CD4-positive, alpha-beta T cell treated with Interleukin-12 subunit alpha and Interleukin-12 subunit beta, for 1 hour (primary cell): ENCODE measurements around the gene ZNF263.
"Not testable (repeated sequence)": the region's sequence is repeated elsewhere in the genome, so short reads cannot be mapped to it uniquely, and the experiment has no call there.

Source experiments
- DNase-seq: peaks from one replicate; pipeline ENCODE4 v3.0.0-alpha.2; 2020

Gene ZNF263

DNA sequence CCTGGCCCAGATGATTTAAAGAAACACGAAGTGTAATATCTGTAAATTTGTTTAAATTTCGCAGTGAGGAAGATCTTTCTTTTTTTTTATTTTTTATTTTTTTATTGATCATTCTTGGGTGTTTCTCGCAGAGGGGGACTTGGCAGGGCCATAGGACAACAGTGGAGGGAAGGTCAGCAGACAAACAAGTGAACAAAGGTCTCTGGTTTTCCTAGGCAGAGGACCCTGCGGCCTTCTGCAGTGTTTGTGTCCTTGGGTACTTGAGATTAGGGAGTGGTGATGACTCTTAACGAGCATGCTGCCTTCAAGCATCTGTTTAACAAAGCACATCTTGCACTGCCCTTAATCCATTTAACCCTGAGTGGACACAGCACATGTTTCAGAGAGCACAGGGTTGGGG, 12.6 kb upstream of the ZNF263 start:
- not testable (repeated sequence) for DNase-seq

DNA sequence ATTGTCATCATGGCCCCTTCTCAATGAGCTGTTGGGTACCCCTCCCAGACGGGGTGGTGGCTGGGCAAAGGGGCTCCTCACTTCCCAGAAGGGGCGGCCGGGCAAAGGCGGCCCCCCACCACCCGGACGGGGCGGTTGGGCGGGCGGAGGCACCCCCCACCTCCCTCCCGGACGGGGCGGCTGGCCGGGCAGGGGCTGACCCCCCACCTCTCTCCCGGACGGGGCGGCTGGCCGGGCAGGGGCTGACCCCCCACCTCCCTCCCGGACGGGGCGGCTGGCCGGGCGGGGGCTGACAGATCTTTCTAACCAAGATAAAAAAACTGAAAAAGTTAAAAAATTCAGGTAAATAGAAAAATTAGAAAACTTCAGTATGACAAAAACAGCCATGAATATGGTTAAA, 12.0 kb upstream of the ZNF263 start:
- DNase-seq: not testable (repeated sequence)

DNA sequence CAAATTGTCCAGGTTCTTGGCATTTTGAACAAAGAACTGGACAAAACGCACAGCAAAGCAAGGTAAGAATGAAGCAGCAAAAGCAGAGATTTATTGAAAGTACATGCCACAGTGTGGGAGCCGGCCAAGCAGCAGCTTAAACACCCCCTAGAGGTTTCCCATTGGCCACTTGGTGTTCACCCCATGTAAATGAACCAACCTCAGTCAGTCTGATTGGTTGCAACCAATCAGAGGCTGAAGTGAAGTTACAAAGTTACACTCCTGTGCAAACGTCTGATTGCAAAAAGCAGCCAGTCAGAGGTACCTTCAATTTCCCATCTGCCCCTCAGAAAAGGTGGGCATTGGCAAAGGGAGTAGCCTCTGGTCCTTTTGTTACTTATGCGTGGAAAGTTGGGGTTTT, 8.8 kb upstream of the ZNF263 start:
- no peak for DNase-seq

DNA sequence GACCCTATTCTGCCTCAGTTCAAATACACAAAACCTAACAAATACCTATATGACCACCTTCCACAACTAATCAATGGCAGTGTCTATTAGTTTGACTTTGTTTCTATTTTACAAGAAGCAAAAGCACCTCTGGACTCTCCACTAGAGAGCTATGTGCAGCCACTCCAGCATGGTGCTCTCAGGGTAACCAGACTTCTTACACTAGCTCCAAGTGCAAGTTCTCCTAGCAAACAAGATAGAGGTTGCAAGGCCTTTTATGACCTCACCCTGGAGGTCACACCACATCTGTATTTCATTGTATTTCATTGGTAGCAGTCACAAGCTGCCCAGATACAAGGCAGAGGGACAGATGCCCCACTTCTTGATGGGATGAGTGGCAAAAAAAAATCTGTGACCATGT, 8.3 kb upstream of the ZNF263 start:
- DNase-seq: no peak

DNA sequence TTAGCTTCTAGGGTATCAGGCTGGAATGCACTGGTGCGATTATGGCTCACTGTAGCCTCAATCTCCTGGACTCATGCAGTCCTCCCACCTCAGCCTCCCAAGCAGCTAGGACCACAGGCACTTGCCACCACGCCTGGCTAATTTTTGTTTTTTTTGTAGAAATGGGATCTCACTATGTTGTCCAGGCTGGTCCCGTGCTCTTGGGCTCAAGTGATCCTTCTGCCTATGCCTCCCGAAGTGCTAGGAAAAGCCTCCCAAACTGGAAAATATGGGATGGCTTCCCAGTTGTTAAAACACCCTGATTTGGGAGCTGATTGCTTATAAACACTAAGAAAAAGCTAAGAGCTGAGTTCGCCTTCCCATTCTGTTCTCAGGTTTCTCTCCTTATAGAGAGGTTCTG, 6.6 kb upstream of the ZNF263 start:
- DNase-seq: no peak

DNA sequence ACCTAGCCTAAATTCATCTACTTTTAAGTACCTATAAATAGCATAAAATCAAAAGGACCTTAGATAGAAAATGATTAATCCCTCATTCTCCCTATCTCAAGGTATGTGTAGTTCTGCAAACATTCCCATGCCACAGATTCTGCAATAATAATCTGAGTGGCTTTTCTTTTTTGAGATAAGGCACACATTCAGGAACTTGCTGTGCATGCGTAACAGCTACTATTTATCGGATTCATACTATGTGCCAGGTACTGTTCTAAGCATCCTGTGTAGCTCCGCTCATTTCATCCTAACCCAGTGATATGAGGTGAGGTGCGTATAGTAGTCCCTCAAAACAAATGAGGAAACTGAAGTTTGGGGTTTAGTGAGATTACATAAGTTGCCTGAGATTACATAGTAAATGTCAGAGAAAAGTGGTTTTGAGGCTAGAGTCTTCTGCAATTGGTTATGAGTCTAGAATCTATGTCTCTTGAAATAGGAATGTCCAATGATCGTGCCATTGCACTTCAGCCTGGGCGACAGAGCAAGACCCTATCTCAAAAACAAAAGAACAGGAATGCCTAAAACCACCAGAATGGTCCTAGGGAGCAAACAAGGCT, 2.0 kb upstream of the ZNF263 start:
- DNase-seq: no peak

DNA sequence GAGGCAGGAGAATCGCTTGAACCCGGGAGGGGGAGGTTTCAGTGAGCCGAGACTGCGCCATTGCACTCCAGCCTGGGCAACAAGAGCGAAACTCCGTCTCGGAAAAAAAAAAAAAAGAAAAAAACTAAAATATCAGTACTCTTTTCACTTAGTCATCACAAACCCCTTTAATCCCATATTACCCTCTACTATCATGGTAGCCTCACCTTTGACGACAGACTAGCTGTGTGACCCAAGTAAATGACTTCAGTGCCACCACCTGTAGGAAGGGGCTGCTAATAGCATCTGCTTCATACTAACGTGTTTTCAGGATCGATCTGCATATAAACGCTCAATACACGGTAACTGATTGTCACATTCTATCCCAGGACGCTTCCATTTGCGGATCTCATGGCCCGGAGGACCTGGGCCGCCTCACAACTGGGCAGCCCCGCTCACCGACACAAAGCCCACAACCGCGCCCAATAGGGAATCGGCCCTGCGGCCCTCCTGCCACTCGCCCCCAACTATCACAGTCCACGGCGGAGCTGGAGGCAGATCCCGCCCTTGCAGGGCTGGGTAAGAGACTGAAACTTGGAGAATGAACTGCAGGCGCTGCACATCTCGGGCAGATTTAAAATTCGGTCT, 1.1 kb upstream of the ZNF263 start:
- no peak for DNase-seq

DNA sequence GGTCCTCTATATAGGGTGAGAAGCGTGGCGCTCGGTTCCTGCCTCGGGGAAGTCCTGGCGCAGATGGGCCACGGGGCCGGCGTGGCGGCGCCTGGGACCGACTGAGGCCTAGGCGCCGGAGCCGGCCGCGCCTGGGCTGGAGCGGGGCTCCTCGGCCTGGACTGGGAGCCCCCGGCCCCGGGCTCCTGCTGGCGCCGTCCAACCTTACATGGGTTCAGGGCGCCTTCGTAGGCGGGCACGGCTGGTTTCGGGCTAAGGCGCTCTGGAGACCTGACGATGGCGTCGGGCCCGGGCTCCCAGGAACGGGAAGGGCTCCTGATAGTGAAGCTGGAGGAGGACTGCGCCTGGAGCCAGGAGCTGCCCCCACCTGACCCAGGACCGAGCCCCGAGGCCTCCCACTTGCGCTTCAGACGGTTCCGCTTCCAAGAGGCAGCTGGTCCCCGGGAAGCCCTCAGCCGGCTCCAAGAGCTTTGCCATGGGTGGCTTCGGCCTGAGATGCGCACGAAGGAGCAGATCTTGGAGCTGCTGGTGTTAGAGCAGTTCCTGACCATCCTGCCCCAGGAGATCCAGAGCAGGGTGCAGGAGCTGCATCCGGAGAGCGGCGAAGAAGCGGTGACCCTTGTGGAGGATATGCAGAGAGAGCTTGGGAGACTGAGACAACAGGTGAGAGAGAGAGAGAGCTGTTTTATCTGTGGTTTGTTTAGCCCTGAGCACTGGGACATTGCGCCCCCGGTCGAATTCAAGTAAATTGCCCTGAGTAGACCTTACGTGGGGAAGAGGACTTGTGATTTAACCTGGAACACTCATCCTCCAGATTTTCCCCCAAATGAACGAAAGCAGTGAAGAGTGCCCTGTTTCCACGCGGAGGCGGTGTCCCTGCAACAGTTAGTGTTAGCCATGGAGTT, 504 bp downstream of the ZNF263 start:
- DNase-seq: no peak

DNA sequence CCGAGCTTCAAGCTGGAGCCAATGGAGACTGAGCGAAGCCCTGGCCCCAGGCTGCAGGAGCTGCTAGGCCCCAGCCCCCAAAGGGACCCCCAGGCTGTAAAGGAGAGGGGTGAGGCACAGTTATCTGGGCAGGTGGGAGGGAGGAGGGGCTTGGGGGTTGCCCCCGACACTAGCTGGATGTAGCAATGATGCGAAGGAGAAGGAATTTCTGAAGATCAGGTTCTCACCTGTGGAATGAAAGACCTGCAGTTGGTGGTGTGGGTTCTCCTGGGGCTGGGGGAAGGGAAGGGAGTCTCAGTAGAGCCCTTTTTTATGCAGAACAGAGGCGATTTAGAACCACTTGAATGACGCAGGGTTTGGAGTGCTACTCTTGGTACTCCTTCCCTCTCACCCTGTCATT, 1.8 kb downstream of the ZNF263 start:
- no peak for DNase-seq

DNA sequence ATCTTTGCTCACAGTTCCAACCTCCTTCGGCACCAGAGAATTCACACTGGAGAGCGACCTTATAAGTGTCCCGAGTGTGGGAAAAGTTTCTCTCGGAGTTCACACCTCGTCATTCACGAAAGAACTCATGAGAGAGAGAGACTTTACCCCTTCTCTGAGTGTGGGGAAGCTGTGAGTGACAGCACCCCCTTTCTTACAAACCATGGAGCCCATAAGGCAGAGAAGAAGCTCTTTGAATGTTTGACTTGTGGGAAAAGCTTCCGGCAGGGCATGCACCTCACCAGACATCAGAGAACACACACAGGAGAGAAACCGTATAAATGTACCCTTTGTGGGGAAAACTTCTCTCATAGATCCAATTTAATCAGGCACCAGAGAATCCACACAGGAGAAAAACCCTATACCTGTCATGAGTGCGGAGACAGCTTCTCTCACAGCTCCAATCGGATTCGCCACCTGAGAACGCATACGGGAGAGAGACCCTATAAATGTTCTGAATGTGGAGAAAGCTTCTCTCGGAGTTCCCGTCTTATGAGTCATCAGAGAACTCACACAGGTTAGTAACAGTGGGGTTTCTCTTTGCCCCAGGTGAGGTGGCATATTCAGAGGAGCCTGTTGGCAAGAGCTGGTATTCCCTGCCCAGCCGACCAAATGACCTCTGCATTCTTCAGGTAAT, 6.8 kb downstream of the ZNF263 start:
- no peak for DNase-seq

DNA sequence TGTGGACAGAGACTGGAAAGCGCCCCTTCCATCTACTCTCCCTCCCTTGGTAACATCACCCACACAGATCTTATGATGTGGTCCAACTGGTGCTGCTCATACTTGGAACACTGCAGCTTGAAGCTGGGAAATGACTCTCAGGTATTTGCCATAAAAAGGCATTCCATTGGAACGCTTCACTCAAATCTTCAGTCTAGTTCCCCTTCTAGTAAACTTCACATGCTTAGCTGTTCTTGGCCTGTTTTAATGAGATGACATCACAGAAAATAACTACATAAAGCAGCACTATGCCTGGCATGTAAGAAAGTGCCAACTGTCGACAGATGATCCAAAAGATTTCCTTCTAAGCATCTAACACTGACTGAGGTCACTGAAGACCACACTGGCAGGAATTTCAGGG, 9.3 kb downstream of the ZNF263 start:
- DNase-seq: no peak

DNA sequence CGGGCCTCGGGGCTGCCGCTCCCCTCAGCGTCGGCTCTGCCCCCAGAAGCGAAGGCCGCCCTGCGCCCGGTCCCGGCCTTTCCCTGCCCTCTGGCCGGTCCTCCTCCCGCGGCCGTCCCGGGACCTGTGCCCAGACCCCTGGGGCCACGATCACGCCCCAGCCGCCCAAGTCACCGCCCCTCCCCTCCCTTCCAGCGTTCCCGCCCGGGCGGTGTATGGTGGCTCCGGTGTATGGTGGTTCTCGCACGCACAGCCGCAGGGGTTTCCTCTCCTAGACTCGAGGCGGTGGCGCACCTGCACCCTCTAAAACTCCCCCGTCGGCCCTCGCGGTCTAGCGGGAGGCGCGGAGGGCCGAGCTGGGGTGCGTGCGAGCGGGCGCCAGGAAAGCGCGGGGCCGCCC, 11.9 kb downstream of the ZNF263 start:
- no peak for DNase-seq

DNA sequence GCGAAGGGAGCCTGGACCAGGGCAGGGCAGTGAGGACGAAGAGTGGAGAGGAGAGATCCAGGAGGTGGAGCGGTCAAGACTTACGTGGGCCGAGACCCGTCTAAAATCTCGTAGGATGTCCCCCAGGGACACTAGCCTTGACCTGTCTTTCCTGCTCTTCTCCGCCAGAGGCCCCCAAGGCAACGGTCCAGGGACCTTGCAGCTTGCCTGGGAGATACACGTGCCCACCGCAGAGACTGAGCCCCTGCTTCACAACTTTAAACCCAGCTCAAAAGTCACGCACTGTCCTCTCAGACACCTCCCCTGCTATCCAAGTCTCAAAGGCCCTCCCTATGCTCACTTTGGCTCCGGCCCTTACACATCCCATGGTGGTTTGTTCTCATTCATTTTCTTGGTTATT, 12.5 kb downstream of the ZNF263 start:
- DNase-seq: no peak

DNA sequence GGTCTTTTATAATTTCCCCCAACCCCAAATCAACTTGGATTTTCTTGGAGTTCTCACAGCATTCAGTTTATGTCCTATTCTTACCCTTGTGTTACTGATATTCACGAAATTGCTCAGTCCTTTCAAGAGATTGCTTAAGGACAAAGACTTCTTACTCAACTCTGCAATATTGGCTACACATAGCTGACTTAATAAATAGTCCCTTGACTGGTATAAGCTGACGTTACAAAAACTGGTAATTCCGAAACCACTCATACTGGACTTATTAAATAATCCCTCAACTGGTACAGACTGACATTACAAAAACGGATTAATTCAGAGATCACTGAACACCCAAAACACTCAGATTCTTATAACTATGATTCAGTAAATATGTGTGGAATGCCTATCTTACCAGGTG, 21.1 kb downstream of the ZNF263 start:
- DNase-seq: no peak

DNA sequence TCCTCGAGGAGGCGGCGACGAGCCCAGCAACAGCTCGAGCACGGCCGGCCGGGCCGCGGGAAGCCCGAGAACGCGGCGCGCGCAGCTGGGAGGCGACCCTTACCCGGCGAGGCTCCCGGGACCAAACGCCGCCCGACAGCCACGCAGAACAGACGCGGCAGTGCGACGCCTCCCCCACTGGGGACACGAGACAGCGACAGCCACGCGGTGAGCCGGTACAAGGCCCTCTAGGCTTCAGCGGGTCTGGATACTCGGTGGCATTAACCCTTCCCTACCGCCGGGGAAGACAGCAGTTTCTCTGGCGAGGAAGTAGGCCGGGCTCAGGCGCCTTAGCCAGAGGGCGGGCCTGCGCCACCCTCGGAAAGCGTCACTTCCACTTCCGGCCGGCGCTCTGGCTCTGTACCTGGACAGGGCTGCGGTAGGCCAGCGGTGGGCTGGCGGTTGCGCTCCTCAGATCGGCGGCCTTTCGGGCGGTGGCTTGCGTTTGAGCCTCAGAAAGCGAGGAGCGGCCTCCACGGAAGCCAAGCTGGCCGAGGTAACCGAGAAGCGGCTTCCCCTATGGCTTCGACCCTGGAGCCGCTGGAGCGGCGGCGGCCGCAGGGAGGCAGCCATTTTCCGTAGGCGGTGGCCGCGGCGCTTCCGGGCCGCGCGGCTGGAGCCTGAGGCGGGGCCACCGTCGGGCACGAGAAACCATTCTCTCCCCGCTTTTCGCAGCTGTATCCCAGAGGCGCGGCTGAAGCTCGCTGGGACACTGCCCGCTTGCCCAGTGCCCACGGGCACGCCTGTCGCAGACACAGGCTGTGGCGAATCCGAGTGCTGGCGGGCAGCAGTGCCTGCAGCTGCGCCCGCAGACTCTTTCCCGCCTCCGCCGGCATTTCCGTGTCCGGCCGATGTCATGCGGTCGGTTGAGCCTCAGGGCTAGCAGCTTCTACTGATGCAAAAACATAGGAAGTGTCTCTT, 22.1 kb downstream of the ZNF263 start, which contains the start of the genes TIGD7 and ZNF75A:
Gene TIGD7, minus strand, starts transcription at position 322 of the 960 bp plus-strand sequence. CDS start 4,816 bp downstream, outside the sequence.
Gene ZNF75A, plus strand, starts transcription at position 389 of the 960 bp plus-strand sequence. CDS start 2,932 bp downstream, outside the sequence.
- peak; percentile 86 for DNase-seq

DNA sequence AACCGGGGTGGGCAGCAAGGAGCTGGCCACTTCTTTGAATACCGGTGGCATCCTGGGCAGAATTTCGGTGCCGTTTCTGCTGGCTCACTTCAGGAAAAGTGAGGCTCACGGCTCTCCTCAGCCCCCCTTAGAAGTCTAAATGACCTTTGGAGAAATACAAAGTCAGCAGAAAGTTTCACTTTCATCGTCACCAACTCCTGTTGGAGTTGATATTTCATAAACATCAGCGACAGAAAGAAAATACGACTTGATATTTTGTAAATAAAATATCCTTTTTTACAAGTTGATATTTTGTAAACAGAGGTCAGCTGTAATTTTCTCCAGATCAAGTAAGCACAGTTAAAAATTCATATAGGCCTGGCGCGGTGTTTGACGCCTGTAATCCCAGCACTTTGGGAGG, 22.8 kb downstream of the ZNF263 start:
- DNase-seq: no peak

DNA sequence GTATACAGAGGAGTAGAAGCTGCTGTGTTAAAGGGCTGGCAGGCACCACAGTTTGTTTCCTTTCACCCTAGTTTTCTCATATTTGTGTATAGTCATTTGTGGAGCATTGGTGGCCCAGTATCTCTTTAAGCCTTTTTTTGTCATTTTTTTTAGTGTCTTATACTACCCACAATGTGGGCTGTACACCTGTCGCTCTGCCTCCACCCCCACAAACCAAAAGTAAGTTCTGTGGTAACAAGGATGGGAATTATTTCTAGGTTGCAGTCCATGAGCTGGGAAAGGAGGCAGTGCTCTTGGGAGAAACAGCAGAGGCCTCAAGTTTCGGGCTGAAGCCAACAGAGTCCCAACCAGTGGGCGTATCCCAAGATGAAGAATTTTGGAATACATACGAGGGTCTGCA, 28.2 kb downstream of the ZNF263 start:
- no peak for DNase-seq

DNA sequence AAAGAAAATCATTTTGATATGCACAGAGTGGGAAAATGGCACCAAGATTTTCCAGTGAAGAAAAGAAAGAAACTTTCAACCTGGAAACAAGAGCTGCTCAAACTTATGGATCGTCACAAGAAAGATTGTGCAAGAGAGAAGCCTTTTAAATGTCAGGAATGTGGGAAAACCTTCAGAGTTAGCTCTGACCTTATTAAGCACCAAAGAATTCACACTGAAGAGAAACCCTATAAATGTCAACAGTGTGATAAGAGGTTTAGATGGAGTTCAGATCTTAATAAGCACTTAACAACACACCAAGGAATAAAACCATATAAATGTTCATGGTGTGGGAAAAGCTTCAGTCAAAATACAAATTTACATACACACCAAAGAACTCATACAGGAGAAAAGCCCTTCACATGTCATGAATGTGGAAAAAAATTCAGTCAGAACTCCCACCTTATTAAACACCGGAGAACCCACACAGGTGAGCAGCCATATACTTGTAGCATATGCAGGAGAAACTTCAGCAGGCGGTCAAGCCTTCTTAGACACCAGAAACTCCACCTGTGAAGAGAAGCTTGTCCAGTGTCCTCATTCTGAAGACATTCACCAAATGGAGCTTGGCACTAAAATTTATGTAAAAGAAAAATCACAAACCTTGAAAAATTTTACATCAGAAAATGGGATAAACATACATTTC, 34.2 kb downstream of the ZNF263 start:
- DNase-seq: no peak

DNA sequence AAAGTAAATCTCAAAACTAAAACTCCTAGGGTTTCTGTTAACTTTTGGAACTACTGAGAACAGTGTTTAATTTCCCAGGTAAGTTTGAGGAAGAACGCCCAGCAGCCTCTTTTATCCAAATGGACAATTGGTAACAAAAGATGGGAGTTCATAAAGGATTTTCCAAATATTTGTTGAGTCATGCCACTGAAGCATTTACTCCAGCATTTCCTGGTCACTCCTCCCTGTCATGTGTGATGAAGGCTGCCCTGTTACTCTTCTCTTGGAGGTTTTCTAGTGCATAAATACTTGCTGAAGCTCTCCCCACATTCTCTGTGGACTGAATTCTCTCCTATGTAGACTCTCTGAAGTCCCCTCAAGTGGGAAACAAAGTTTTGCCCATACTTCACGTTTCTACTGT, 38.5 kb downstream of the ZNF263 start:
- no peak for DNase-seq

DNA sequence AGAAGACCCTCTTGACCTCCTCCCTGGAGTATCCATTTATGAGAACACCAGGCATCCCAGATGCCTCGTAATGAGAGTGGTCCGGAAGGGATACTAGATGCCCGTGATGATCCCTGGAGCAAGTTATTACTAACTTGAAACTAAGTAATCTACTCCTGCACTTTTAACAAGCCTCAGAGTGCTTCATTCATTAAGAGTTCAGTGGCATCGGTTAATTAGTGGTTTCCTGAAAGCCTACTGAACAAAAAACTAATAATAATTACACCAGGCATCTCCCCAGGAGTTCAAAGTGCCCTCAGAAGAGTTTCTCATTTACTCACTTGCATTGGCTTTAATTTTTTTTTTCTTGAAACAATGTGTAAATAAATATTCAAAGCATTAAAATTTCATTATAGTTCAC, 44.2 kb downstream of the ZNF263 start:
- DNase-seq: no peak

DNA sequence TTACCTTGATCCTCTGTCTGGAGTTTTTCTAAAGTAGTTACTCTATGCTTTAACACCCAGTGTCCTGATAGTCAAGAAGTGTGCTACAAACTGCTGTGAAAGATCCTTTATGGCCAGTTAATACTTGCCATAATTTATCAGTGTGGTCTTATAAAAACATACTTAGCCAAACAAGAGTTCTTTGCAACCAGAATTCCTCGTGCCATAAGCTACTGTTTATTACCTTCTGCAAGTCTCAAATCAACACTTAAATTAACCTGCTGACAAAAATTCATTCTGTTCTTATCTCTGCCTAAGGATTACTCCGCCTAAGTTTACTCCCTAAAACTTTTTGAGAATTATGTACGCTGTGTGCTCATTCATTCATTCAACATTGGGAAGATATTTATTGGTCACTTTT, 44.8 kb downstream of the ZNF263 start:
- DNase-seq: no peak
